GM18499 (cell line): Measurements from ENCODE around the gene CSRNP3.
A peak's percentile ranks its signal among the peaks of the same experiment; 100 is the strongest.

Experiments
- ATAC-seq: cut with Tn5 transposase; IDR thresholded peaks from one replicate; pipeline ENCODE4 v1.9.1; 2021; ENCODE audit warnings: moderate number of reproducible peaks; ENCODE audit not compliant: insufficient read depth, unreplicated experiment

Gene CSRNP3

DNA sequence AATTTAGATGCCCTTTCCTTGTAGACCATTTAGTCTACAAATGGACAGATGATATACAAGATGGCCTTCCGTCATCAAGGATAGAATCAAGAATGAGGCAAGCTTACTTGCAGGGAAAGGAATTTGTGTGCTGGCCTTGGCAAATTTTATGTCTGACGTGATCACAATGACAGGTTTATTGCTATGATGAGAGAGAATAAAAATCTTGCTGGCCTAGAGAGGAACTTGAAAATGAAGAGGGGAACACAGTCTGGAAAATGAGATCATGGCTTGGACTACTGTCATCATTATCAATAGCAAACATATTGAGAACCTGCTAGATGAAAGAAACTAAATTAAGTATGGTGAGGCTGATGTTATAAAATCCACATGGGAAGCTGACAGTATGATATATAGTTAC is 66.0 kb downstream of the CSRNP3 start:
- ATAC-seq, result no peak

DNA sequence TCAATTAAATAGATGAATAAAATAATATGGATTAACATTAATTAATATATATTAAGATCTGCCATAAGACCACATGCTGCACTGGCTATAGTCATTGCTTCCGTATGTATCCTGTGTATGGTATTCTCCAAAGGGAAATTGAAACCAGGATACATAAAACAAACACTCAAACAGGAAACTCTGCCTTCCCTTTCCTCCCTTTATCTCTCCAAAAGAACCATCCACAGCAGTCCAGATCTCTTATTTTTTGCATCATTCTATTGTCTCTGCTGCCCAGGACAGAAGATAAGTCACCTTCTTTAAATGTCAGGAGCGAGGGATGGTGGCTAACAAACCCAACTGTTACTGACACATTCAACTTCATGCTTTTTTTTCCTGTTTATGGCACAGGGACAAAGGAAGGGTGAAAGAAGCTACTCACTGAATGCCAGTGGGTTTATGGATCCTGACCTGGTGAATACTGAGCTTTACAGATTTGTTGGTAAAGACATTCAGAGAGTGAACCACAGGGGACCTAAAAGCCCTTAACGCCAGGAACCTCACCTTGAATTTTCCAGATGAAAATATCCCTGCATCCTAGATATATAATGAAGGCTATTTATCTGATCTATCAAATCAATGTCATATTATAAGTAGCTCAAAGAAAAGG is 67.5 kb downstream of the CSRNP3 start:
- no peak for ATAC-seq

DNA sequence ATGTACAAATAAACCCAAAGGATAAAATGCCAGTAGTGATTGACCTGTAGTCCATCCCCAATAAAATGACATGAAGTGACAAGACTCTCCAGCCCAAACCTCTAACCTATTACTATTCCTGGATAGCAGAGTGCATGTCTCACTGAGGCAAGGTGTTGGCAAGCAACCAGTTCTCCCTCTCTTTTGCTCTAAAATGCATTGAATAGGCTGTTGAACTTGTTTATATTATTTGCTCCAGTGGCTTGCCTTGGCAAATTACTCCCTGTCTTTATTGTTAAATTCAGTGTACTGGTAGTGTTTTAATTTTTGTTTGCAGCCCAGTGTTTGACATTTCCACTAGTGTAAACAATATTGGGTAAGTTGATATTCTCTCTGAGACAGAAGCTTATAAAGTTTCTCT is 70.5 kb downstream of the CSRNP3 start:
- no peak for ATAC-seq

GRCh38 chr2:165544897-165545296 is 75.4 kb downstream of the CSRNP3 start:
- peak; percentile 82 for ATAC-seq

- ATAC-seq, result no peak
These were observed 78.4 kb downstream of the CSRNP3 start for GRCh38 chr2:165547900-165548299.

DNA sequence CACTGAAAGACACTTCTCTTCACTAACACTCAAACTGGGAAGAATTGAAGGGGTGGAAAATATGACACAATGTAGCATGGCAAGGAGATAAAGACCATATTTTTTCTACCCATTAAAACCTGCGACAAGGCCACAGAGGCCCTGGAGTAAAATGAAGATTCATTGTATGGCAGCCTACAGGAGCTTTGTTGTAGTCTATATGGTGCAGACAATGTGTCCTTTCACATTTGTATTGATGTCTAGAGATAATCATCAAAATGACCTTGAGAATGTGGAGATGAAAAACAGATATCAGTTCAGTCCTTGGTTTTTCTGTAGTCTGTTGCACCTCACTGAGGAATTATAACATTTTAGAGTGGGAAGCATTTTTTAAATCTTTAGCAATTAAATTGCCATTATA is 80.1 kb downstream of the CSRNP3 start:
- ATAC-seq, result no peak

DNA sequence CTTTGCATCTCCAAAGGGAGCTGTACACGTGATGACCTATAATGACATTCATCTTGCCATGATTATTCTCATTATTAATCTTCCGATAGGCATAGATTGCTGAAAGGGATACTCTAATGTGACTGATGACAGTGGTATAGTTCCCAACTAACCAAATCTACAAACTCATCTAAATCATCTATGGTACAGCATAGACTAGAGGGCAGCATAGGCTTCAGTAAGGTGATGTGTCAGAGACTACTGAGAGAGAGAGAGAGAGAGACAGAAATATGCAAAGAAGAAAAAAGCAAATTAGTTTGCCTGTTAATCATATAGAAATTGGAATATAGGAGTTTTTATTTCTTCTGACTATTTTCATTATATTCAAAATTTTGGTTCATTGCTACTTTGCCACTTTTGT is 89.3 kb downstream of the CSRNP3 start:
- no peak for ATAC-seq

DNA sequence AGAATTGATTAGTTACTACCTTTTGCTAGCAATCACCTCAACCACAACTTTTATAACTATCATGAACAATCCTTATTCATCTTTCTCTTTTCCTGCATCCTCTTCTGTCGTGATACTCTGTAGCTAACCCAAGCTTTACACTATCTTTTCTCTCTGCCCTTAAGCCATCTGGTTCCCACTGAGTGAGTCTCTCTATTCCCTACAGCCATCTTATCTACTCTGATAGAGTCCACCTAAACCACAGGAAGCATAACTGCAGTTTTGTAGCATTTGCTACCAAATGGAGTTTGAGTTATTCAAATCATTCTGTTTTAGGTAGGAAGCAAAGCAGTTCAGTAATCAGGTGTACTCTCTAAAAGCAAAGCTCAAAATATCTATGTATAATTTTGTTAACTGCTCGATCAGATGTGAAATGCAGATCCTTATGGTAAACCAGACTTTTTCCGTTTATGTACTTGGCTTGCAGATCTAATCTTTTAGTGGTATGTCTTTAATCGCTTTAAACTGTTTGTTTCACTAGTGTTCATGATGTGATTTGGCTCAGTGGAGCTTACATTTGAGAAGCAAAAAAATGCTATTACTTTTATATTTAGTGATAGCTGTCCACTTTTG is 91.0 kb downstream of the CSRNP3 start:
- ATAC-seq, result no peak

DNA sequence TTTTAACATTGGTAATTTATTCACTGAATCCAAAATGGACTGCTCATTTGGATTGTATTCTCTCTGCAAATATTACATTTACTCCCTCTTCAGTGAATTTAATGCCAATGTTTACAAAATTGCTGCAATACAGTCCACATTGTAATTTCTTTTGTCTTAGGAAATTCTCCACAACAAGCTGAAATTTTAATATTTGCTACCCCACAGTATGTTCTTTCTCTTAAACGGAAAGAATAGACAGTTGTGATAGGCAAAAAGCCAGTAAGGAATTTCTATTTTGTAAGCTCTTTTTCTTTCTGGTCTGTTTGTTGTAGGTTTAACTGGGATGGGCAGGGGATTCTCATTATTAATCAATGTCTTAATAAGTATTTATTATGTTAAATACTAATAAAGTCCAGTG is 92.0 kb downstream of the CSRNP3 start:
- no peak for ATAC-seq

GRCh38 chr2:165562233-165562632 is 92.7 kb downstream of the CSRNP3 start:
- ATAC-seq, result no peak

GRCh38 chr2:165563468-165564225 is 94.1 kb downstream of the CSRNP3 start:
- no peak for ATAC-seq

- no peak for ATAC-seq
These were observed 96.5 kb downstream of the CSRNP3 start for GRCh38 chr2:165566008-165566407.

DNA sequence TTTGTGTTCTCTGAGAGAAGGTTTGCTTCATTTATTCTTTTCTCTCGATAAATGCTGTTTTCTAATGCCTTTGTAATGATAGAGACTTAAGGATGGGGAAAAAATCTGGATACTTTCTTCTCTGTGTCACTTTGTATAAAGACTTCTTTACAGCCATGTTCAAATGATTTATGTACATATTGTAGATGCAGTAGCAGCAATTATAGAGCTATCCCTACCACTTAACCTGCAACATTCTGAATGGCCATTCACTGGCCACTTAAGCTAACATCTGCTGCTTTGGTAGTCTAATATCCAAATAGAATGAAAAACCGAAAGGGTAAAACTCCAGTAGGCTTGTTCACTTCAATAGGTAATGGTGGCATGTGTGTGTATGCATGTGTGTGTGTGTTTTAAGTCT is 97.8 kb downstream of the CSRNP3 start:
- no peak for ATAC-seq

GRCh38 chr2:165568361-165568760 is 98.9 kb downstream of the CSRNP3 start:
- no peak for ATAC-seq

DNA sequence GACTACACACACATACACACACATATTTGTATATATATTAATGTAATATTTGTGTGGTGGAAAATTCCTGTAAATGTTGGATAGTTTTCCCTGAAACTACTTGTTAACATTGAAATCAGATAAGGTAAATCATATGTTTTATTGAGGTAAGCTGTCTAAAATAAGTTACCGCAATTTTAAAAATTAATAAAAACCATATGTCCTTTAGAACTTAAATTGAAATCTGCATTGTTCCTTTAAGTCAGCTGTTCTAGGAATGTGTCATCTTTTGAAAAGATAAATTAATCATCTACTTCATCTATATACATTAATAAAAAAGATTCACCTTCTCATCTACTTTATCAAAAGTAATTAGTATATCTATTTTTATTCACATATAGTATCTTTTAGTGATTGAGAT is 102.0 kb downstream of the CSRNP3 start:
- no peak for ATAC-seq

DNA sequence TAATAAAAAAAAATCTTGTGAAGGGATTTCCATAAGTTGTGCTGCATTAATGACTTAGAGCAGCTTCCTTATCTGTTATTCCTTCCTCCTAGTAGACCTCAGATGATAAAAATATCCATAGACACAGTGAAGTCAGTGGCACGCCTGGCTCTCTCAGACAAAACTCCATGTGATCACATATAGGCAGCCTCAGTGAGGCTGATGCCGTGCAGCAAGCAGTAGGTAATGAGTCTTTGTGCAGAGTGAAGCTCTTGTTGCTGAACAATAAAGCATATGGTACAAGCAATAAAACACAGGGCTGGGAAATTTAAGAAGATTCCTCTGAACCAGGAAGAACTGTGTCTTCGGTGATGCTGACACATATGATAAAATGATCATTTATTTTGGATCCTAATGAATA is 102.7 kb downstream of the CSRNP3 start:
- no peak for ATAC-seq

DNA sequence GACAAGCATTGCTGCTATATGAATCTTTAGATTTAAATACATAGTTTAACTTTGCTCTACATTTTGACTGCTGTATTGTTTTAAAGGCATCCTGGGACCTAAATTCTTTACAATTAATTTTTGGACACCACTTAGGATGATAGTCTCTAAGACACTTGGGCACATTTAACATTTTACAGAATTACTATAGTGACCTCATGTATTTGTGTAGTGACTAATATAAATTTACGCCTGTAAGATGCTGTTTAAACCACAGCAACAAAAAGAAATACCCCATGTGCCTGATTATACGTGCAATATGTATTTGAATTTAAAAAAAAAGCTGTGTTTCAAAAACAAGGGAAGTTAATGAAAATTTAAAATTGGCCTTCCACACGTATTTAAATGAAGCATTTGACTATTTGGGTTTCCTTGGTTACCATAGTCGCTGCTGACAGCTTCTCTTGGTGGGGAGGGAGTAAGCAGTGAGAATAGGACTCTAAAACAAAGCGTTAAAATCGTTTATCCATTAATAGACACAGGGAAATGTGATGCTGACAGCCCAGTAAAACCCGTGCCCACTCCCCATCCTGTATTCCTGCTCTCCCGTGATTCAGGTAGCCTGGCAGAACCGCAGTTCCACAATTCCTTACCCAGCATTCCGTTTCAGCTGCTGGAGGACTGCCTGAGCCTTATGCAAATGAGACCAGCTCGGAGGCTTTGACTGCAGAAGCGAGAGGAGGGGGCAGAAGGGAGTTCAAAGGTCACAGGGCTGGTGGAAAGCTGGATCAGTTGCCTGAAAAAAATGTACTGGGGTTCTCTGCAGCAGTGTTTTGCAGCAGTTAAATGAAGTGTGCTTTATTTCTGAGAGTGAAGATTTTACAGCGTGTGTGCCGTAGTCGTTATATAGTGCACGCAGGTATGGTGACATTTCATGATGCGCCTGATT is 104.3 kb downstream of the CSRNP3 start:
- no peak for ATAC-seq

DNA sequence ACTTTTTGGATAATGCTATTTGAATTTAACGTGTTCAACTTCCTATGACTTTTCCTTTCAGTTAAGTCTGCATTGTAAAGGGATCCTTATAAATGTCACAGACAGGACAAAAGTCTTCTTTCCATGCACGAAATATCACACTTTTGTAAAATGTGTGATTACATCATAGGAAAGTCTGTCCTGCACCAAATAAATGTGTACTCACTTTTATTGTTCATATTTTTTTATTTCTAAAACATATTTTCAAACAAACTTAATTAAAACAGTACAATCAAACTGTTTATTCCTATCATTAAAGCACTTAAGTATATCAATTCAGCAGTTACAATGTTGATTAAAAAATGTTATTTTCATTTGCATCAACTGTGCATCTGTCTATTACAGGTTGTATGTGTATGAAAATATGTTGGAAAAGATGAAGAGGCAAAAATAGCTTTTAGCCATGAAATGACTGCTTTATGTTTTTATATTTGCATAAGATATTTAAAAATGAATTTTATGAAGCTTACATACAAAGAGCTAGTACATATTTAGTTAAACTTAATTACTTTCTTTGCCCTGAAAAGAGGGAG is 105.6 kb downstream of the CSRNP3 start:
- ATAC-seq, result no peak

DNA sequence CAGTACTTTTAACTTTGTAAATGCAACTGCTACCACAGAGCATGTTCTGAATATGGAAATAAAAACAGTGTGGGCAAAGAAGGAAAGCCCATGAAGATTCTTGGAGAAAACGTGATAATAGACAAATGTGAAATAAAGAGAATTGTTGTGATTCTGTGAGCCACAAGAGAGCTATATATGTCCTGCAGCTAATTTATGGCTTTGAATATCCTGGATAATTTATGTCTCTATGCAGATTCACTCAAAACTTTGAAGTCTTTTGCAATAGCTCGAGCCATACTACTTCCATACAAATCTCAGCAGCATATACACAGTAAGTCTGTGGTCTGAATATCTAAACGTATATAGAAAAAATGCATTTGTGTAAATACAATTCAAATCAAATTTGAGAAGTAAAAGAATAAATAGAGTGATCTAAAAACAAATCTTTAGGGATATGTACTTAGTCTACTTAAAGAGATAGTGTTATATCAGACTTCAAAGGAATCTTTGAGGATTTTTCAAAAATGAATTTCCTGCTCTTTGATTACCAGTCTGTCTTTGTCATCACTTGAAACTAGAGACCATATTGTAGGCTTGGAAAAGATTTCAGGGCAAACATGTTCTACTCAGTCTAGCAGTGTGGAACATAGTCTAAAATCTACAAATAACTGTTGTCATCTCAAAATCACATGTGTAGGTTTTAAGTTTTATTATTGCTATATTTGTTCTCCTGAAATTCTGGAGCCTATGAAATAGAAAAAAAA is 107.1 kb downstream of the CSRNP3 start:
- ATAC-seq, result no peak

GRCh38 chr2:165582409-165582808 is 112.9 kb downstream of the CSRNP3 start:
- no peak for ATAC-seq
